Nephron progenitor cell (in vitro differentiated cells): ENCODE results near the gene GALT.

Source experiments
- DNase-seq: peaks from one replicate; pipeline ENCODE4 v3.0.0; 2021
- H3K27ac Mint-ChIP-seq: 2 replicates; pipeline ENCODE4 v1.8.0; 2021; ENCODE audit warnings: mild to moderate bottlenecking, moderate library complexity, mixed read lengths
- H3K27me3 Mint-ChIP-seq: 2 replicates; pipeline ENCODE4 v1.8.0; 2021; ENCODE audit warnings: mild to moderate bottlenecking, low read depth, mixed read lengths; ENCODE audit not compliant: poor library complexity
- H3K36me3 Mint-ChIP-seq: 2 replicates; pipeline ENCODE4 v1.8.0; 2021; ENCODE audit warnings: low read depth, mixed read lengths
- H3K4me1 Mint-ChIP-seq: 2 replicates; pipeline ENCODE4 v1.8.0; 2021; ENCODE audit warnings: mixed read lengths
- H3K4me3 Mint-ChIP-seq: 2 replicates; pipeline ENCODE4 v1.8.0; 2021; ENCODE audit warnings: mild to moderate bottlenecking, moderate library complexity, mixed read lengths
- H3K9me3 Mint-ChIP-seq: 2 replicates; pipeline ENCODE4 v1.8.0; 2021; ENCODE audit warnings: mild to moderate bottlenecking, moderate library complexity, mixed read lengths
- TF ChIP-seq, protein P1 (sequence below): fragments of 200-600 bp; sonication (generic); IDR thresholded peaks from 2 replicates; pipeline ENCODE4 v1.5.0; 2021; ENCODE audit warnings: antibody characterized with exemption

GALT gene

DNA sequence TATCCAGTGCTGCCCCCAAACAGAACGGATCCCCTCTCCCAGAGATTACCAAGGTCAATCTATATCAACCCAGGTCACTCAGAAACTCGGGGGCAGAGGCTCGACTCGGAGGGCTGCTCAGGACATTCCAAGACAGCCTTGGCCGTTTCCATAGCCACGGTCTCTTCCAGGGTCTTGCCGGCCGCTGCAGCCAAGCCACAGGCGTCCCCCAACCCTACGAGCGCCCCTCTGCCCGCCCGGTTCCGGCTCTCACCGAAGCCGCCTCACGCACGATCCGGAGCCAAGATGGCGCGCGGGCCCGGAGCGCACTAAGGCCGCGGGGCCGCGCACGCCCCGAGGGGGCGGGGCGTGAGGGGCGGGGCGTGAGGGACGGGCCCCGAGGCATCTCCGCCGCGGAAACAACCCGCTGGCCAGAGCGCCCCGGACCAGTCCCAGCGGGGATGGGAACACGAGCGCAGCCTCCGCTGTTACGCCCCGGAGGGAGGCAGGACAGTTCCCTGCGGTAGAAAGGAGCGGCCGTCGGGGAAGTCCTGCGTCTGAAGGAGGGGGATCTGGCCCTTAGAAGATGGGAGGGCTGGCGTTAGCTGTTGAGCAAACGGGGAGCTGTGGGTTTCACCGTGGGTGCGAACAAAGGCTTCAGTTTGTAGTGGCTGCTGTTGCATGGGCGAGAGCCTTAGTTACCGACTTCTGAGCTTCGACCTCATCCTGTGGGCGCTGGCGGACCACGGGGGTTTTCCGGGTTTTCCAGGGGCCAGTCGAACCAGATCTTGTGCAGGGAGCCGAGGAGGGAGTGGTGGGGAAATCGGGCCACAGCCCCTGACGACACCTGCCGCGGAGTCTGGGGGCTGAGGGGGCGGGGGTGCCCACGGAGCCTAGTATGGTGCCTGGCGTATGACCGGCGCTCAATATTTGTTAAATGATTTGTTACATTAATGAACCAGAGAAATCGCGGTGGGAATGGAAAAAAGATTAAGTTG lies 34.4 kb upstream of the GALT start, which contains the start of gene RPP25L:
Gene RPP25L (minus strand): TSS at position 287 of the 977 bp plus-strand sequence. CDS start 801 bp downstream, outside the sequence.
- Mint-ChIP-seq H3K27ac (peak within 1 kb of the TSS; percentile 56), H3K36me3 (peaks cover 24% of the 10 kb centered on the region), H3K4me1 (peaks cover 36% of the 10 kb centered on the region), H3K4me3 (peak within 1 kb of the TSS; percentile 94), H3K9me3 (no peaks in the 10 kb centered on the region), H3K27me3 (peaks cover 6% of the 10 kb centered on the region)
- TF ChIP-seq, protein P1, sequence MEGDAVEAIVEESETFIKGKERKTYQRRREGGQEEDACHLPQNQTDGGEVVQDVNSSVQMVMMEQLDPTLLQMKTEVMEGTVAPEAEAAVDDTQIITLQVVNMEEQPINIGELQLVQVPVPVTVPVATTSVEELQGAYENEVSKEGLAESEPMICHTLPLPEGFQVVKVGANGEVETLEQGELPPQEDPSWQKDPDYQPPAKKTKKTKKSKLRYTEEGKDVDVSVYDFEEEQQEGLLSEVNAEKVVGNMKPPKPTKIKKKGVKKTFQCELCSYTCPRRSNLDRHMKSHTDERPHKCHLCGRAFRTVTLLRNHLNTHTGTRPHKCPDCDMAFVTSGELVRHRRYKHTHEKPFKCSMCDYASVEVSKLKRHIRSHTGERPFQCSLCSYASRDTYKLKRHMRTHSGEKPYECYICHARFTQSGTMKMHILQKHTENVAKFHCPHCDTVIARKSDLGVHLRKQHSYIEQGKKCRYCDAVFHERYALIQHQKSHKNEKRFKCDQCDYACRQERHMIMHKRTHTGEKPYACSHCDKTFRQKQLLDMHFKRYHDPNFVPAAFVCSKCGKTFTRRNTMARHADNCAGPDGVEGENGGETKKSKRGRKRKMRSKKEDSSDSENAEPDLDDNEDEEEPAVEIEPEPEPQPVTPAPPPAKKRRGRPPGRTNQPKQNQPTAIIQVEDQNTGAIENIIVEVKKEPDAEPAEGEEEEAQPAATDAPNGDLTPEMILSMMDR = no peak
- peak; percentile 93 for DNase-seq

DNA sequence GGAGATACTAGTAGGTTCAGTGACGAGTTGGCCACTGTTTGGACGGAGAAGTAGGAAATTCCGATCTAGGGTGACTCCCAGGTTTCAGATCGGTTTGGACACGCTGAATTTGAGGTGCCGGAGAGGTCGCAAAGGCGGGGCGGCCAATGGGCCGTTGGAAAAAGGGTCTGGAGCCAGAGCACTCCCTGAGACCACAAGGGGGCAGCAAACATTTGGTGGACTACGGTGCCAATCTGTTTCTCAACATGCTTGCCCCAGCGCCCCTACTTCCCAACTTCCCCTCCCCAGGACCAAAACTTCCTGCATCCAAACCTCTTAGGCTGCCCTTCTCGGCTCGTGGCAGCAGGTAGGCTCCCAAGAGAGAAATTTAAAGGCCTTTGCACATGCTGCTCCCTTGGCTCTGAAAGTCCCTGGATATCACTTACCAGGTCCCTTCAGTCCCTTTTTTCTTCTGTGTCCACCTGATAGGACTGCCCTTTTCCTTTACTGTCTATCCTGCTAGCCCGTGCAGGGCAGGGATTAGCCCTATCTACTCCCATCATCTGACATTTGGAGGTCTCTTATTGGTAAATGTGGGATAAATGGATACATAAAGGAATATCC lies 33.6 kb upstream of the GALT start:
- TF ChIP-seq, protein P1 = peak; percentile 76
- Mint-ChIP-seq H3K36me3 (peaks cover 24% of the 10 kb centered on the region), H3K4me1 (peaks cover 36% of the 10 kb centered on the region), H3K27me3 (peaks cover 6% of the 10 kb centered on the region), H3K4me3 (peak overlapping the region; percentile 94), H3K9me3 (no peaks in the 10 kb centered on the region), H3K27ac (peak overlapping the region; percentile 34)
- peak; percentile 81 for DNase-seq

DNA sequence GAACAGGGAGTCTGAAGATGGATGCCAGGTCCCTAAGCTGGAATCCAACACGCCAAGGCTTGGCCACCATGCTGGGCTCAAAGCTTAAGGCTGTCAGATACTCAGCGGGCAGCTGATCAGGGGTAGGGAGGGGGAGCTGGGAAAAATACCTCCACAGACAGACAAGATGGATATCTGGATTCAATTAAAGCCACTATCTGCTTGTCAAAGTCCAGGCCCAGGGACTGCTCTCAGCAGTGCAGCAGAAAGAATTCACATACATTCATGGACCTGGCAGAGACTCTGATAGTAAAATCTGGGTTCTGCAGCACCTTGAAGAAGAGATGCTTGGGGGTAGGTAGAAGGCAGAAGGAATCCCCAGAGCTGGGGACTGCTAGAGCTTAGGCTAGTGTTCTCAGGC lies 31.3 kb upstream of the GALT start:
- peaks cover 46% of the 10 kb centered on the region for H3K4me1 Mint-ChIP-seq
- no peak for DNase-seq
- H3K27me3 Mint-ChIP-seq = peaks cover 6% of the 10 kb centered on the region
- H3K36me3 Mint-ChIP-seq = peaks cover 20% of the 10 kb centered on the region
- H3K4me3 Mint-ChIP-seq = no peak overlapping the region
- no peak overlapping the region for H3K27ac Mint-ChIP-seq
- H3K9me3 Mint-ChIP-seq = no peaks in the 10 kb centered on the region
- TF ChIP-seq, protein P1 = no peak

DNA sequence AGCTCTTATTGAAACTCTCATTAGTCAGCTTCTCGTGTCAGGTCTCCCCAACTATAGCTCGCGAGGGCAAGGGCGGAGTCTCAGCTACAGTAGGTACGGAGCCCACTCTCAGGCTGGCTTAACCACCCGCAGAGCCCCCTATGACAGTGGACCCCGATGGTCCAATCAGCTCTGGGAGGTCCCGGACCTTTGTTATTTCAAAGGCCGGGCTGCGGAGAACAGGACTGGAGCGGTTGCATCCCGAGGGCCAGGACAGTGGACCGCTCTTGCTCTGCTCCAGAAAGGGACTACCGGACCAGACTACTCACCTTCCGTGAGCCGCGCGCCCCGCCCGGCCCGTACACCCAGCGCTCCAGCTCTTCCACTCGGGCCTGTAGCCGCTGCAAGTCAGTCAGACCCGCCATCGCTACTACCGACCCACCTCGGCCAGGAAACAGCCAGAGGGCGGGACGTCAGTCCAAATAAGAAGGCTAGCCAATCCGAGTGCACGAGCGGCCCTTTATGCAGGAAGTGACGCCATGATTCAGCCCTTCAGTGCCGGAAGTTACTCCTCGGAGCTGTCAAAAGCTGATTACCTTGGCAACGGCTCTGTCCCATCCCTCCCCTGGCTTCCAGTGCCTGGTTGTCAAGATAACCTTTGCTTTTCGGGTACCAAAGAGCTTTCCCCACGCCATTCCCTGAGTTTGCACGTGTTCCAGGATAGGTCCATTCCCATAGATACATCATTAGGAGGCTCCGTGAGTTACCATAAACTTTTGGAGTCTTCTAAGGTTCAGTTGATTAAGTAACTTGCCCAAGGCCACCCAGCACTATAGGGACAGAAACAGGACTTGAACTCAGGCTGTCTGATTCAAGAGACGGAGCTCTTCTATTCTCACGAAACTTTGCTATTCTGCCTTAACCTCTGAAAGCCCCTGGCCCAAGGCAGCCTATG lies 26.1 kb upstream of the GALT start, which contains the start of gene DCTN3:
Gene DCTN3 (minus strand): TSS at position 435 of the 934 bp plus-strand sequence. CDS start 31 bp downstream, at position 404.
- H3K27ac Mint-ChIP-seq = no peak within 1 kb of the TSS
- H3K36me3 Mint-ChIP-seq = peaks cover 9% of the 10 kb centered on the region
- DNase-seq = peak; percentile 86
- H3K4me1 Mint-ChIP-seq = peaks cover 23% of the 10 kb centered on the region
- H3K9me3 Mint-ChIP-seq = no peaks in the 10 kb centered on the region
- H3K4me3 Mint-ChIP-seq = peak within 1 kb of the TSS; percentile 93
- TF ChIP-seq, protein P1 = no peak
- H3K27me3 Mint-ChIP-seq = peaks cover 33% of the 10 kb centered on the region

DNA sequence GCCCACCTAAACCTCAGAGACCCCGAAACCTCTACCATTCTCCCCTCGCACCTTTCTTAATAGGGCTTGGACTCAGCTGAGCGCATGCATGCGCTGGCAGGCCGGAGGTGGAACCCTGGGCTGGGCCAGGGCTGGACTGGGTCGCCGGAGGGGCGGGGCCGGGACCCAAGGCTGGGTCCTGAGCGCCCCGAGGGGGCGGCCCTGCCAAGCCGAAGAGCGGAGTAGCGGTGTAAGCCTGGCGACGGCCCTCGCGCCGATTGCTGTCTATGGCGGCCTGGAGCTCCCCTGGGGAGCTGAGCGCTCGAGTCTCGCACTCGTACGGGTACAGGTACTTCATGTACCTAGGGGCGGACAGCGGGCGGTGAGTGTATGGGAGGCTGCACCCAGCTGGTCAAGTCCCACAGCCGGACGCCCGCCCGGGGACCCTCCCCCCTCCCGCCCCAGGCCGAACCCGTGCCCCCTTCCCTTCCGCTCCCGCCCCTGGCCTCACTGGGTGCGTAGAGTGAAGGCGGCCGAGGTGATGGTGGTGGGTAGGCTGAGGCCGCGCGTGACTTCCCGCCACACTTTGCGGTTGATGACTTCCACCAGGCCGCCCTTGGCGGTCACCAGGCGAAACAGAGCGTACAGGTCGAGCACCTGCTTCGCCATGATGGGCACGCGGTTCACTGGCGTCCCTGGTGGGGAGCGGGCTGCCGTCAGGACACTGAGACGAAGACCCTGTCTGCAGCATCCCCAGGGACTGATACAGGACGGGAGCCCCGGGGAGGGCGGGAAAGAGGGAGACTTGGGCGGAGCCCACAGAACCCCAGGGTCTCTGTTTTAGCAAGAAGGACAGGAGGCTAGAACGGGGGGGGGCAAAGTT lies 22.9 kb upstream of the GALT start:
- DNase-seq = no peak
- Mint-ChIP-seq H3K27me3 (peaks cover 65% of the 10 kb centered on the region), H3K9me3 (no peaks in the 10 kb centered on the region), H3K4me3 (no peak overlapping the region), H3K27ac (no peak overlapping the region), H3K4me1 (peaks cover 32% of the 10 kb centered on the region), H3K36me3 (no peaks in the 10 kb centered on the region)
- TF ChIP-seq, protein P1 = no peak
